ES-I3 (cell line): Measurements from ENCODE around the gene RNF114.

Experiments used
- H3K36me3 ChIP-seq: 2 replicates; pipeline ENCODE4 v1.6.1; 2013; ENCODE audit warnings: mild to moderate bottlenecking, low read length, control low read depth, moderate library complexity; ENCODE audit not compliant: insufficient read depth
- H3K4me1 ChIP-seq: 2 replicates; pipeline ENCODE4 v1.6.1; 2013; ENCODE audit warnings: mild to moderate bottlenecking, control low read depth, low read length; ENCODE audit not compliant: insufficient read depth
- H3K9ac ChIP-seq: 2 replicates; pipeline ENCODE4 v1.6.1; 2013; ENCODE audit warnings: low read depth, mild to moderate bottlenecking, low read length, moderate library complexity
- H3K9me3 ChIP-seq: 2 replicates; pipeline ENCODE4 v1.6.1; 2013; ENCODE audit warnings: mild to moderate bottlenecking, low read length, moderate library complexity; ENCODE audit not compliant: control insufficient read depth, insufficient read depth

RNF114 gene

DNA sequence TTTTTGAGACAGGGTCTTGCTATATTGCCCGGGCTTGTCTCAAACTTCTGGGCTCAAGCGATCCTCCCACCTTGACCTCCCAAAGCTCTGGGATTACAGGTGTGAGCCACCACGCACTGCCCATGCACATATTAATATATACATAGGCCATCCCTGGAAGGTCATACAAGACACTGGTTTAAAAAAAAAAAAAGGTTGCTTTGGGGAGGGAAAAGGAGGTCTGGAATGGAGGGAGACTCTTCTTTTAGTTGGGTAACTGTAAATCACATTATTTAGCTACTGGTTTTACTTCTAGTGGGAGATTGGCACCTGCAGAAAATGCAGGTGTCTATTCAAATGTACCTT, 42.5 kb downstream of the RNF114 start:
- Histone ChIP-seq H3K9ac (no peak overlapping the region), H3K9me3 (no peaks in the 10 kb centered on the region), H3K36me3 (no peaks in the 10 kb centered on the region), H3K4me1 (no peaks in the 10 kb centered on the region; the same call in 1 of the 2 replicates)

DNA sequence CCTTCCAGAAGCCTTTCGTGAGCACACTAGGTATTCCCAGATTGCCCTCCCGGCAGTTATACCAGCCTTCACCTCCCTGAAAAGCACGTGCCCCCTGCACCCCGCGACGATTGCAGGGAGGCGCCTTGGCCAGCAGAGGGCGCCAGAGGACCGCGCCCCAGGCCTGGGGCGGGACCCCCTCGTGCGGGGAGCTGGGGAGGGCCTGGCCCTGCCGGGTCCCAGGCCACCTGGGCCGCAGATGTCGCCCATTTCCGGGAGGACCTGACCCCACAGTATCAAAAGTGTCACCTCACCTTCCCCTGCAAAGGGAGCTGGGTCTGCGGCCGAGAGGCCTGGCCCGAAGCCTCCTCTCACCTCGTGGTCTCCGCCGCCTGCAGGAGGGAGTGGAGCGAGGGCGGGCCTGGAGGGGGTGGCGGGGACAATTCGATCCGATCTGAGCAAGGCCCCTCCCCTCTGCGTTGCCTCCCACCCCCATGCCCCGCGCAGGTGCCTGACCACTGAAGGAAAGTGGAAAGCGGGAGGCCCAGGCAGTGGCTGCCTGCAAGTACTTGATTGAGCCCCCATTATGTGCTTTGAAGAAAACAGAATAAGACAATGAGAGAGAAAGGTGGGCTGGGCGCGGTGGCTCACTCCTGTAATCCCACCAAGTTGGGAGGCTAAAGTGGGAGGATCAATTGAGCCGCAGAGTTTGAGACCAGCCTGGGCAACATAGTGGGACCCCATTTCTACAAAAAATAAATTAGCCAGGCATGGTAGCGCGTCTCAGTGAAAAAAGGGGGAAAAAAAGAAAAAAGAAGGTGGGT, 43.0 kb downstream of the RNF114 start:
- peak overlapping the region; percentile 62 for H3K9ac ChIP-seq
- H3K9me3 ChIP-seq = no peaks in the 10 kb centered on the region
- H3K36me3 ChIP-seq = no peaks in the 10 kb centered on the region; the same call in 1 of the 2 replicates
- H3K4me1 ChIP-seq = peaks cover 2% of the 10 kb centered on the region; the same call in 1 of the 2 replicates

GRCh38 chr20:49980140-49981008, 44.2 kb downstream of the RNF114 start:
- Histone ChIP-seq H3K36me3 (no peaks in the 10 kb centered on the region; the same call in 1 of the 2 replicates), H3K4me1 (peaks cover 11% of the 10 kb centered on the region), H3K9ac (no peak overlapping the region), H3K9me3 (no peaks in the 10 kb centered on the region)

GRCh38 chr20:49981218-49982071, 45.2 kb downstream of the RNF114 start:
- Histone ChIP-seq H3K9ac (peak overlapping the region; percentile 47; the same call in 1 of the 2 replicates), H3K4me1 (peaks cover 20% of the 10 kb centered on the region), H3K9me3 (no peaks in the 10 kb centered on the region), H3K36me3 (no peaks in the 10 kb centered on the region; the same call in 1 of the 2 replicates)

GRCh38 chr20:49982072-49982345, 45.8 kb downstream of the RNF114 start:
- Histone ChIP-seq H3K9ac (peak overlapping the region; percentile 47; the same call in 1 of the 2 replicates), H3K4me1 (peaks cover 26% of the 10 kb centered on the region), H3K9me3 (no peaks in the 10 kb centered on the region), H3K36me3 (no peaks in the 10 kb centered on the region; the same call in 1 of the 2 replicates)

DNA sequence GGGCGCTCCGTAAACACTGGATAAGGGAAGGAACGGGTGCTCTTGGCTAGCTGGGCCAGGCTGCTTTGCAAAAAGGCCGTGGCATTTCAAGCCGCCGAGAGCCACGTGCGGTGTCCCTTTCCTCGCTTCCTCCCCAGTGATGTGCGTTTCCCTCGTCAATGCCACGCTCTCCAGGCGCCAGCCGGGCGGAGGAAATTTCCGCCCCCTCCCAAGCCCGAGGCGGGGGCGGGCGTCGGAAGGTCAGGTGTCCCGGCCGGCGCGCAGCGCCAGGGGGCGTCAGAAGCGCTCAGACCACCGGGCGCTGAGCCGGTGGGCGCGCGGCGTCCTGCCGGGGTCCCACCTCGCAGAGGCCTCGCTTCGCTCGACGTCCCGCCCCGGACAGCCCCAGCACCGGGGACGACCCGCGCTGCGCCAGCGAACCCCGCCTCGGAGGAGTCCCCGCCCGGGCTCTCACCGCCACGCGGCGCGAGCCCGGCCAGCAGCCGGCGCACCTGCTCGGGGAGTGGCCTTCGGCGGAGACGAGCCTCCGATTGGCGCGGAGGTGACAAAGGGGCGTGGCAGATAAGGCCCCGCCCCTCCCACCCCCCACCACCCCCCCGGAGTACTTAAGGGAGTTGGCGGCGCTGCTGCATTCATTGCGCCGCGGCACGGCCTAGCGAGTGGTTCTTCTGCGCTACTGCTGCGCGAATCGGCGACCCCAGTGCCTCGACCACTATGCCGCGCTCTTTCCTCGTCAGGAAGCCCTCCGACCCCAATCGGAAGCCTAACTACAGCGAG, 46.3 kb downstream of the RNF114 start, which contains the start of gene SNAI1:
Gene SNAI1, plus strand, starts transcription at position 635 of the 777 bp plus-strand sequence. Its CDS starts 80 bp downstream, at position 715.
- Histone ChIP-seq H3K36me3 (no peaks in the 10 kb centered on the region; the same call in 1 of the 2 replicates), H3K9me3 (no peaks in the 10 kb centered on the region), H3K4me1 (peaks cover 27% of the 10 kb centered on the region), H3K9ac (peak within 1 kb of the TSS; percentile 76)

DNA sequence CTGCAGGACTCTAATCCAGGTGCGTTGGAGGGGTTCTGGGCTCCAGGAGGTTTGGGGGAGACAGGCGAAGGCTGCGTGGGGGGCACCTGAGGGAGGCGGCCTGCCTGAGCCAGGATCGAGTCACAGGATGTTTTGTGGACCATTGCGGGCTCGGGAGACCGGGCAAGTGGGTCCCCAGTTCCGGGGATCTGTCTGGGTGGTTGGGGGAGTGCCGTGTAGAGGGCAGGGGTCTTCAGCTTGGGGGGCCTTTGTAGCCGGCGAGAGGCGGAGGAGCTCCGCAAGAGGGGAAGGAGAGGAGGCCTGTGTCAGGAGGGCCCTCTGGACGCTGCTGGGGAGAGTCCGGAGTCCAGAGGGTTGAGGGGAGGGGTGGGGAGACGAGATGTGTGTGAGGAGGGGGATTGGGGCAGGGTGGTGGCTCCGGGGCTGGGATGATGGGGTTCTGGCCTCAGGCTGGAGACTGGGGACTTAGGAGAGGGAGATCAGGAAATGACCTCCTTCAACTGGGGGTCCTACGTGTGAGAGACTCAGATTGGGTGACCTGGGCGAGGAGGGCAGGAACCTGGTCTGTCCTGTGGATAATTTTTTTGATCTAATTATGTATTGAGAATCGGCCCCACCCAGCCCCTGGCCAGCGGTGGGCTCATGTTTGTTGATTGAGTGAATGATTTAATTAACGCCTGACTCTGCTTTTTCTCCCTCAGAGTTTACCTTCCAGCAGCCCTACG, 47.1 kb downstream of the RNF114 start:
- peak overlapping the region; percentile 76 for H3K9ac ChIP-seq
- H3K4me1 ChIP-seq = peaks cover 27% of the 10 kb centered on the region
- no peaks in the 10 kb centered on the region for H3K9me3 ChIP-seq
- H3K36me3 ChIP-seq = no peaks in the 10 kb centered on the region; the same call in 1 of the 2 replicates

DNA sequence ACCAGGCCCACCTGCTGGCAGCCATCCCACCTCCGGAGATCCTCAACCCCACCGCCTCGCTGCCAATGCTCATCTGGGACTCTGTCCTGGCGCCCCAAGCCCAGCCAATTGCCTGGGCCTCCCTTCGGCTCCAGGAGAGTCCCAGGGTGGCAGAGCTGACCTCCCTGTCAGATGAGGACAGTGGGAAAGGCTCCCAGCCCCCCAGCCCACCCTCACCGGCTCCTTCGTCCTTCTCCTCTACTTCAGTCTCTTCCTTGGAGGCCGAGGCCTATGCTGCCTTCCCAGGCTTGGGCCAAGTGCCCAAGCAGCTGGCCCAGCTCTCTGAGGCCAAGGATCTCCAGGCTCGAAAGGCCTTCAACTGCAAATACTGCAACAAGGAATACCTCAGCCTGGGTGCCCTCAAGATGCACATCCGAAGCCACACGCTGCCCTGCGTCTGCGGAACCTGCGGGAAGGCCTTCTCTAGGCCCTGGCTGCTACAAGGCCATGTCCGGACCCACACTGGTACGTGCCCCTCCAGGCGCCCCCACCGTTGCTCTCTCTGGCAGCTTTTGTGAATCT, 47.7 kb downstream of the RNF114 start:
- Histone ChIP-seq H3K36me3 (no peaks in the 10 kb centered on the region; the same call in 1 of the 2 replicates), H3K9ac (peak overlapping the region; percentile 76; the same call in 1 of the 2 replicates), H3K4me1 (peaks cover 31% of the 10 kb centered on the region)

DNA sequence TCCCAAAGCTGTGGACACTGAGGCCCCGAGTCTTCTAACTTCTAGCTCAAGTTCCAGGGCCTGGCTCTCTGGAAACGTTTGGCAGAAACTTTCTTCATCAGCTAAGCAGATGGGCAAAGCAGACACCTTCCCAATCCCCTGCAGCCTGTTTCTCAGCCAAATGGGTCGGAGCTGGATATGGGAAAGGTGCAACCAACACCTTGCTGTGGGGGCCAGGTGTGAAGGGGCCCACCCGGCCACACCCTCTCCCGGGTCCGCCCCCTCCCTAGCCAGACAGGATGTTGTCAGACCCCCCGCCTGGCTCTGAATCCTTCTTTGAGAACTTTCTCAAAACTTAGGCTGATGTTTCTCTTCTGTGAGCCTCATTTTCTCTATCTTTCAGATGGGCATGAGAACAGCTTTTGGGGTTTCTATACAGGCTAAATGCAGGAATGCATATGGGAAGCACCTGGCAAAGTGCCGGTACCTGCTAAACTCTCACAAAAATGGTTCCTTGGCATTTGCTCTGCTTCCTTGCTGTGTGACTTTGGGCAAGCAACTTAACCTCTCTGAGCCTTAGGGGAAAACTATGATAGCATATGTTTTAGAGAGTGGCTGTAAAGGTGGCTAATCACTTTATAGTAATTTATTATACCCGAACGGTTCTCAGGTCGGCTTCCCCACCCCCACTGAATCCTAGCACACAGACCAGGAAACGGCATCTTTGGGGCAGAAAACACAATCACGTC, 48.4 kb downstream of the RNF114 start:
- H3K9ac ChIP-seq = peak overlapping the region; percentile 76; the same call in 1 of the 2 replicates
- peaks cover 36% of the 10 kb centered on the region for H3K4me1 ChIP-seq
- H3K9me3 ChIP-seq = no peaks in the 10 kb centered on the region
- no peaks in the 10 kb centered on the region; the same call in 1 of the 2 replicates for H3K36me3 ChIP-seq

More for the DNA sequence above, 47.7 kb downstream of the RNF114 start:
- H3K9me3 ChIP-seq = no peaks in the 10 kb centered on the region

- no peak overlapping the region for H3K9ac ChIP-seq
- H3K36me3 ChIP-seq = no peaks in the 10 kb centered on the region; the same call in 1 of the 2 replicates
- peaks cover 42% of the 10 kb centered on the region for H3K4me1 ChIP-seq
- H3K9me3 ChIP-seq = no peaks in the 10 kb centered on the region
Measured at GRCh38 chr20:49985157-49985556, 49.0 kb downstream of the RNF114 start.

DNA sequence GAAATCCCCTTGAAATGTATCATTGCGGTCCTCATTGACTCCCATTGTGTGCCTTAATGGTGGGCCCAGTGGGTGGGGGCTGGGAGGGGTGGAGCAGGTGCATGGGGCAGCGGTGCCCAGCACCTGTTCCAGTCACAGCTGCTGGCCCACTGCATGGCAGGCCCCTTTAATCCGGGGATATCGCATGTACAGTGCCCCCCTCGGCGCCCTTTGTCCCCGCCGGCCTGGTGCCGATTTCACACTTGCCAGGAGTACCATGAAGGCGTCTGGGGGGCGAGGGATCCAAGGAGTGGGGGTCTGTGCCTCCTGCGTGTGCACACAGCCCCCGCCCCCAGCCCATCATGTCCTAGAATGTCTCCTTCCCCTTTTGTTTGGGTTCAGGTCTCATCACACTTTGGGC, 49.4 kb downstream of the RNF114 start:
- Histone ChIP-seq H3K9me3 (no peaks in the 10 kb centered on the region), H3K4me1 (peaks cover 47% of the 10 kb centered on the region), H3K36me3 (no peaks in the 10 kb centered on the region; the same call in 1 of the 2 replicates), H3K9ac (no peak overlapping the region)

DNA sequence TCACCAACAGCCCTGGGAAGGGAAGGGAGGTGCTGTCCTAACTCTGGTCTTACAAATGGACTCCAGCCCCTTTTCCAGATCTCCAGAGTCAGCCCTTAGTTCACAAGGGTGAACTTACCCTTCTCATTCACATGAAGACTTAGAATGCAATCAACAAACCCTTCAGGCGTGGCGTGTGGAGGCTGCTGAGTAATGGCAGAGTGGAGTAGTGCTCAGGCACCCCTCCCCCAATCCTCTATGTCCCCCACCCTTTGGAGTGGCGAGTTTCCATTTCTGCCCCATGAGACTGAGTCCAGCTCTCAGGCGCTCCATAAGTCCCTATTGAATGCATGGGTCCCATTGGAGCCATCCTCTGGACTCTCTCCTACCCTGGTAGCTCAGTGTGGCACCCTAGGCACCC, 49.9 kb downstream of the RNF114 start:
- no peak overlapping the region for H3K9ac ChIP-seq
- no peaks in the 10 kb centered on the region for H3K9me3 ChIP-seq
- H3K4me1 ChIP-seq = peaks cover 51% of the 10 kb centered on the region
- H3K36me3 ChIP-seq = no peaks in the 10 kb centered on the region; the same call in 1 of the 2 replicates
